ENCODE data around the gene SLC35G2. TPM values are rescaled to one million over a fixed set of nuclear protein-coding genes. Genes with fewer than 3 reads are reported as not detected.

Gene SLC35G2
- total and polyA plus RNA-seq, 4 donors: 3.6 to 9.1 (median 5.7) TPM

GRCh38 chr3:136858381-136858780, 39.5 kb downstream of the SLC35G2 start:
- DNase-seq: peak in 1 of 3 donors; percentile 35
- H3K4me1 ChIP-seq (ENCODE audit: control insufficient read depth in 5 of 5, insufficient read depth in 5 of 5, low read length in 5 of 5): peaks cover 3 to 13% (median 4%) of the 10 kb centered on the region in 5 donors
- H3K27me3 ChIP-seq (ENCODE audit: control insufficient read depth in 3 of 3, insufficient read depth in 3 of 3, low read length in 2 of 3): no peaks in the 10 kb centered on the region
- H3K4me3 ChIP-seq: no peak overlapping the region
- H3K9me3 ChIP-seq (ENCODE audit: control insufficient read depth in 4 of 4, insufficient read depth in 3 of 4, low read length in 3 of 4): no peaks in the 10 kb centered on the region
- peaks cover 0 to 7% (median 2%) of the 10 kb centered on the region in 4 donors for H3K36me3 ChIP-seq (ENCODE audit: control insufficient read depth in 4 of 4, insufficient read depth in 4 of 4, low read length in 4 of 4)
- H3K9ac ChIP-seq (ENCODE audit: insufficient read depth in 1 of 2, low read length in 2 of 2): no peak overlapping the region
- ATAC-seq (ENCODE audit: insufficient read depth, low FRiP score): no peak
- H3K27ac ChIP-seq (ENCODE audit: low read depth in 1 of 2, low read length in 1 of 2): peak overlapping the region in 1 of 2 donors; percentile 18
- no peak for TF ChIP-seq CTCF (IDR thresholded peaks at IDR 0.05; ENCODE audit: control extremely low read depth, extremely low read depth)

- ATAC-seq (ENCODE audit: insufficient read depth, low FRiP score): no peak
- Histone ChIP-seq H3K9ac (ENCODE audit: insufficient read depth in 1 of 2, low read length in 2 of 2) (peak overlapping the region in 1 of 2 donors; percentile 3), H3K4me3 (no peak overlapping the region), H3K27me3 (ENCODE audit: control insufficient read depth in 3 of 3, insufficient read depth in 3 of 3, low read length in 2 of 3) (no peaks in the 10 kb centered on the region), H3K36me3 (ENCODE audit: control insufficient read depth in 4 of 4, insufficient read depth in 4 of 4, low read length in 4 of 4) (peaks cover 0 to 4% (median 0%) of the 10 kb centered on the region in 4 donors), H3K9me3 (ENCODE audit: control insufficient read depth in 4 of 4, insufficient read depth in 3 of 4, low read length in 3 of 4) (no peaks in the 10 kb centered on the region), H3K27ac (ENCODE audit: low read depth in 1 of 2, low read length in 1 of 2) (no peak overlapping the region), H3K4me1 (ENCODE audit: control insufficient read depth in 5 of 5, insufficient read depth in 5 of 5, low read length in 5 of 5) (peaks cover 3 to 13% (median 5%) of the 10 kb centered on the region in 5 donors)
- no peak for TF ChIP-seq CTCF (IDR thresholded peaks at IDR 0.05; ENCODE audit: control extremely low read depth, extremely low read depth)
- no peak for DNase-seq
- whole genome bisulfite sequencing, 2 donors: 43 to 61% methylated on average over 4 of the region's 4 CpGs
Measured at GRCh38 chr3:136860541-136860940, 41.6 kb downstream of the SLC35G2 start.

DNA sequence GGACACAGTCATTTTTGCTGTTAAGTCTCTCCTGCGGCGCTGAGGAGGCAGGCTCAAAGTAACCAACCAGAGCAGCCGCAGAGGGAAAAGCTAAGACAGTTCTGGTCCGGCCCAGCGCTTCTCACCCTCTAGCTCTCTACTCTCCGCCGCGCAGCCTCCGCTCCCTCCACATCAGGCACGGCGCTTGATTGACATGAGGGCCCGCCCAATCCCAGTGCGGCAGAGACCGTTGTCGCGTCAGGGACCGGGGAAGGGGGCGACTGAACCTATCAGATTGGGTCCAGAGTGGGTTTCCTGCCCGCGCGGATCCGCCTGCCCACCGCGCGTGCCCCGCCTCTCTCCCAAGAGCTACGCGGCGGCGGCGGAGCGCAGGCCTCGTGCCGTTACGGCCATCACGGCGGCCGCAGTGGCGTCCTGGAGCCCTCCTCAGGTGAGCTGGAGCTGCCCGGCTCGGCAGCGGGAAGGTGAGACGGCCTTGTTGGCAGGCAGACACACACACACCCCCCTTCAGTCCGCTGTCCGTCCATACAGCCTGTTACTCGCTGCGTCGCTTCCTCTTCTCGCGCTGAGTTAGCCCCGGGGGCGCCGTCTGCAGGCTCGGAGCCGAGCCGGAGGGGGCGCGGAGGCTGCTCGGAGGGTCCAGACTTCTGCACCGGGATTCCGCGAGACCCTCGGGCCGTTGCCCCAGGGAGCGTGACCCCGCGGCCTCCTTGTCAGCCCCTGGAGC, 43.1 kb downstream of the SLC35G2 start, which contains the start of gene NCK1:
TSS of gene NCK1 (plus strand) at position 319 of the 727 bp plus-strand sequence. CDS start 65,794 bp downstream, outside the sequence.
- ATAC-seq (ENCODE audit: insufficient read depth, low FRiP score) (peak; percentile 97), DNase-seq (peak; percentile 99)
- no peaks in the 10 kb centered on the region for H3K27me3 ChIP-seq (ENCODE audit: control insufficient read depth in 3 of 3, insufficient read depth in 3 of 3, low read length in 2 of 3)
- peak within 1 kb of the TSS; percentile 77 to 94 for H3K9ac ChIP-seq (ENCODE audit: insufficient read depth in 1 of 2, low read length in 2 of 2)
- H3K9me3 ChIP-seq (ENCODE audit: control insufficient read depth in 4 of 4, insufficient read depth in 3 of 4, low read length in 3 of 4): no peaks in the 10 kb centered on the region
- H3K4me3 ChIP-seq: peak within 1 kb of the TSS; percentile 80
- peaks cover 2 to 13% (median 5%) of the 10 kb centered on the region in 5 donors for H3K4me1 ChIP-seq (ENCODE audit: control insufficient read depth in 5 of 5, insufficient read depth in 5 of 5, low read length in 5 of 5)
- peaks cover 0 to 4% (median 0%) of the 10 kb centered on the region in 4 donors for H3K36me3 ChIP-seq (ENCODE audit: control insufficient read depth in 4 of 4, insufficient read depth in 4 of 4, low read length in 4 of 4)
- peak within 1 kb of the TSS; percentile 84 to 97 for H3K27ac ChIP-seq (ENCODE audit: low read depth in 1 of 2, low read length in 1 of 2)
- no peak for TF ChIP-seq CTCF (IDR thresholded peaks at IDR 0.05; ENCODE audit: control extremely low read depth, extremely low read depth)
- 1% methylated on average over 52 to 67 of the region's 67 CpGs for WGBS, 2 donors
